Activated CD4-positive, alpha-beta T cell treated with anti-CD3 and anti-CD28 coated beads for 48 hours (primary cell): ENCODE measurements around the gene LIMCH1.

Experiments
- DNase-seq: peaks from one replicate; pipeline ENCODE4 v3.0.0-alpha.2; 2020

Gene LIMCH1

GRCh38 chr4:41572516-41572915 is 34.6 kb downstream of the LIMCH1 start:
- no peak for DNase-seq

GRCh38 chr4:41572956-41573355 is 35.0 kb downstream of the LIMCH1 start:
- no peak for DNase-seq

- DNase-seq = no peak
These were observed 35.6 kb downstream of the LIMCH1 start for GRCh38 chr4:41573502-41574001.

GRCh38 chr4:41575207-41575606 is 37.2 kb downstream of the LIMCH1 start:
- no peak for DNase-seq

GRCh38 chr4:41575665-41576064 is 37.7 kb downstream of the LIMCH1 start:
- DNase-seq = no peak

- DNase-seq = no peak
These were observed 41.1 kb downstream of the LIMCH1 start for GRCh38 chr4:41579043-41579442.

- DNase-seq = no peak
These were observed 41.6 kb downstream of the LIMCH1 start for GRCh38 chr4:41579526-41579925.

GRCh38 chr4:41580007-41580406 is 42.0 kb downstream of the LIMCH1 start:
- DNase-seq = no peak

- no peak for DNase-seq
These were observed 48.8 kb downstream of the LIMCH1 start for GRCh38 chr4:41586675-41587225.

GRCh38 chr4:41587286-41587685 is 49.3 kb downstream of the LIMCH1 start:
- DNase-seq = no peak

GRCh38 chr4:41590591-41590990 is 52.6 kb downstream of the LIMCH1 start:
- no peak for DNase-seq

GRCh38 chr4:41594432-41594831 is 56.5 kb downstream of the LIMCH1 start:
- no peak for DNase-seq

GRCh38 chr4:41597494-41597893 is 59.5 kb downstream of the LIMCH1 start:
- no peak for DNase-seq

GRCh38 chr4:41598580-41598979 is 60.6 kb downstream of the LIMCH1 start:
- no peak for DNase-seq

GRCh38 chr4:41599192-41599786 is 61.3 kb downstream of the LIMCH1 start:
- no peak for DNase-seq

GRCh38 chr4:41600243-41600912 is 62.4 kb downstream of the LIMCH1 start:
- no peak for DNase-seq

- no peak for DNase-seq
These were observed 63.1 kb downstream of the LIMCH1 start for GRCh38 chr4:41601025-41601424.

- DNase-seq = no peak
These were observed 64.2 kb downstream of the LIMCH1 start for GRCh38 chr4:41602113-41602512.

GRCh38 chr4:41602886-41603498 is 65.0 kb downstream of the LIMCH1 start:
- no peak for DNase-seq

GRCh38 chr4:41609851-41610250 is 71.9 kb downstream of the LIMCH1 start:
- no peak for DNase-seq

GRCh38 chr4:41610474-41610873 is 72.5 kb downstream of the LIMCH1 start:
- DNase-seq = no peak

- DNase-seq = no peak
These were observed 73.3 kb downstream of the LIMCH1 start for GRCh38 chr4:41611124-41611838.
